OCI-LY3 (cell line): ENCODE data around the gene IRS2.

ENCODE experiments used
- H2AFZ ChIP-seq: fragments of 200-600, 300-600 bp; shearing (Covaris generic); 2 replicates; pipeline ENCODE4 v1.6.0; 2014; ENCODE audit warnings: antibody characterized with exemption, low read depth, low read length
- H3K27ac ChIP-seq: fragments of 200-600, 300-600 bp; sonication (generic); 2 replicates; pipeline ENCODE4 v1.5.1; 2014; ENCODE audit warnings: mild to moderate bottlenecking, low read length, moderate library complexity, mixed read lengths
- H3K27me3 ChIP-seq: fragments of 200-600, 300-600 bp; sonication (generic); 2 replicates; pipeline ENCODE4 v1.6.1; 2014; ENCODE audit warnings: low read depth, low read length, mixed read lengths
- H3K36me3 ChIP-seq: fragments of 200-600, 300-600 bp; sonication (generic); replicated peaks from 2 replicates; pipeline ENCODE3; 2014; ENCODE audit warnings: low read depth, low read length, mixed read lengths
- H3K4me1 ChIP-seq: fragments of 300-600, 200-600 bp; sonication (generic); 2 replicates; pipeline ENCODE4 v1.6.1; 2014; ENCODE audit warnings: low read length, mixed read lengths
- H3K4me2 ChIP-seq: fragments of 200-600, 300-600 bp; sonication (generic); 2 replicates; pipeline ENCODE4 v1.6.1; 2014; ENCODE audit warnings: low read length, mixed read lengths
- H3K4me3 ChIP-seq: fragments of 300-600, 200-600 bp; sonication (generic); 2 replicates; pipeline ENCODE4 v1.5.1; 2014; ENCODE audit warnings: antibody characterized with exemption, mild to moderate bottlenecking, low read length, moderate library complexity
- H3K79me2 ChIP-seq: fragments of 300-600, 200-600 bp; shearing (Covaris generic); 2 replicates; pipeline ENCODE4 v1.6.1; 2014; ENCODE audit warnings: mild to moderate bottlenecking, low read length, mixed read lengths
- H3K9ac ChIP-seq: fragments of 300-600, 200-600 bp; shearing (Covaris generic); 2 replicates; pipeline ENCODE4 v1.6.0; 2014; ENCODE audit warnings: mild to moderate bottlenecking, low read length, moderate library complexity
- H3K9me3 ChIP-seq: fragments of 200-600, 300-600 bp; shearing (Covaris generic); 2 replicates; pipeline ENCODE4 v1.6.1; 2014; ENCODE audit warnings: low read length, mixed read lengths; ENCODE audit not compliant: insufficient read depth
- H4K20me1 ChIP-seq: fragments of 200-600, 300-600 bp; sonication (generic); 2 replicates; pipeline ENCODE4 v1.6.1; 2016; ENCODE audit warnings: low read length, mixed read lengths; ENCODE audit not compliant: insufficient read depth
- EZH2phosphoT487 ChIP-seq: fragments of 200-600 bp; shearing (Covaris generic); IDR thresholded peaks from 2 replicates; pipeline ENCODE4 v1.6.1; 2018; ENCODE audit warnings: antibody characterized with exemption, mixed run types, low read depth
- TF ChIP-seq, protein P1 (sequence below): fragments of 200-600, 300-600 bp; sonication (generic); IDR thresholded peaks from 2 replicates; pipeline ENCODE4 v1.5.1; 2014; ENCODE audit warnings: antibody characterized with exemption, low read length, low read depth

Gene IRS2

DNA sequence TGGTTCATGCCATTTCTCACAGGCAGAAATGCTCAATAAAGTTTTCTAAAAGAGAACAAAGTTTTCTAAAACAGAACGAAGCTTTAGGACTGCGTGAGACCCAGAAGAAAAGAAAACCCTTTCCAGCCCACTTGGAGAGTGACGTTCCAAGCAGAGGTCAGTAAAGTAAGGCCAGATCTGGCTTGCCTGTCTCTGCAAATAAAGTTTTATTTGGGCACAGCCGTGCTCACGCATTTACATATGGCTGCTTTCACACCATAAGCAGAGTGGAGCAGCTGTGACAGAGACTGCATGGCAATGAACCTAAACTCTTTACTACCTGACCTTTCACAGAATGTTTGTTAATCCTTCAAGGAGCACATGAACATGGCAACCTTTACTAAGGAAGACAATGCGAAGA lies 23.6 kb downstream of the IRS2 start:
- Histone ChIP-seq H3K36me3 (no peaks in the 10 kb centered on the region), H3K4me3 (no peak overlapping the region), H3K9me3 (no peaks in the 10 kb centered on the region), H2AFZ (no peak overlapping the region), H3K4me2 (no peak overlapping the region), H3K79me2 (no peaks in the 10 kb centered on the region), H3K27me3 (no peaks in the 10 kb centered on the region), H3K27ac (no peak overlapping the region), H3K9ac (no peak overlapping the region), H4K20me1 (no peaks in the 10 kb centered on the region), H3K4me1 (no peaks in the 10 kb centered on the region)
- TF ChIP-seq, protein P1, sequence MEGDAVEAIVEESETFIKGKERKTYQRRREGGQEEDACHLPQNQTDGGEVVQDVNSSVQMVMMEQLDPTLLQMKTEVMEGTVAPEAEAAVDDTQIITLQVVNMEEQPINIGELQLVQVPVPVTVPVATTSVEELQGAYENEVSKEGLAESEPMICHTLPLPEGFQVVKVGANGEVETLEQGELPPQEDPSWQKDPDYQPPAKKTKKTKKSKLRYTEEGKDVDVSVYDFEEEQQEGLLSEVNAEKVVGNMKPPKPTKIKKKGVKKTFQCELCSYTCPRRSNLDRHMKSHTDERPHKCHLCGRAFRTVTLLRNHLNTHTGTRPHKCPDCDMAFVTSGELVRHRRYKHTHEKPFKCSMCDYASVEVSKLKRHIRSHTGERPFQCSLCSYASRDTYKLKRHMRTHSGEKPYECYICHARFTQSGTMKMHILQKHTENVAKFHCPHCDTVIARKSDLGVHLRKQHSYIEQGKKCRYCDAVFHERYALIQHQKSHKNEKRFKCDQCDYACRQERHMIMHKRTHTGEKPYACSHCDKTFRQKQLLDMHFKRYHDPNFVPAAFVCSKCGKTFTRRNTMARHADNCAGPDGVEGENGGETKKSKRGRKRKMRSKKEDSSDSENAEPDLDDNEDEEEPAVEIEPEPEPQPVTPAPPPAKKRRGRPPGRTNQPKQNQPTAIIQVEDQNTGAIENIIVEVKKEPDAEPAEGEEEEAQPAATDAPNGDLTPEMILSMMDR, result no peak
- no peak for TF ChIP-seq EZH2phosphoT487

DNA sequence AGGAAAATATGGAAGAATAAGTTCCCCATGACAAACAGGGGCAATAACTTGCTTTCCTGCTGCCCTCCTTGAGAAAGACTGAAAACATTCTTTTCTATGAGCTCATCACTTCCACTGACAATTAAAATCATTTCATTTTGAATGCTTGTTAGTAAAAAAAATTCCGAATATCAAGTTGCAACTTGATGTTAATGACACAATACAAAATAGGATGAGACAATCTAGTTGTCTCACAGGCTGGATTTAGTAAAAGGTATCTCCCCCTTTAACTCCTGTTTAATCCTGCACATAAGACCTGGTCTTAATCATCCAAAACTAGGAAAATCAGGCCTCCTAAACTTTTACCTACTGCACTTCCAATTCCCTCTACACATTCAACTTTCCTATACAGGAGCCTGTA lies 24.7 kb downstream of the IRS2 start:
- Histone ChIP-seq H3K4me2 (no peak overlapping the region), H3K9me3 (no peaks in the 10 kb centered on the region), H3K9ac (no peak overlapping the region), H3K36me3 (no peaks in the 10 kb centered on the region), H3K27me3 (no peaks in the 10 kb centered on the region), H3K27ac (no peak overlapping the region), H3K4me1 (no peaks in the 10 kb centered on the region), H2AFZ (no peak overlapping the region), H3K79me2 (no peaks in the 10 kb centered on the region), H3K4me3 (no peak overlapping the region), H4K20me1 (no peaks in the 10 kb centered on the region)
- TF ChIP-seq EZH2phosphoT487, result no peak
- TF ChIP-seq, protein P1, result no peak

DNA sequence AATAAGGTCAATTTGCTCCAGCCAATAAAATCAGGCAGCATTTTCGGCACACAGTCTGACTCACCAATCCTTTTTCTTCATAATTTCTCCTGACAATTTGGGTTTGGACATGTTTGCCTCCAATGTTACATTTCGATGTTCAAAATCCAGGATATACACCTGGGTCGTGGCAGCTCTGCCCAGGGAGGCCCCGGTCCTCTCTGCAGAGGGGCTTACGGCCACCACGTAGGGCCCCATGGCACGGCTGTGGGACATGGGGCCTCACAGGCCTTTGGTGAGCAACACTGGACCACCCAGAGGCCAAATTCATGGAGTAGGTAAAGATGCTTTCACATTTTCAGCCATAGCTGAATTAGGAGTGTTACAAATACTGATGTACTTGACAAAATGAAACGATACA lies 25.4 kb downstream of the IRS2 start:
- no peak overlapping the region for H3K27ac ChIP-seq
- no peaks in the 10 kb centered on the region for H3K36me3 ChIP-seq
- H3K9ac ChIP-seq, result no peak overlapping the region
- no peaks in the 10 kb centered on the region for H4K20me1 ChIP-seq
- no peak for TF ChIP-seq EZH2phosphoT487
- TF ChIP-seq, protein P1, result no peak
- no peaks in the 10 kb centered on the region for H3K79me2 ChIP-seq
- no peak overlapping the region for H2AFZ ChIP-seq
- H3K27me3 ChIP-seq, result no peaks in the 10 kb centered on the region
- H3K4me1 ChIP-seq, result no peaks in the 10 kb centered on the region
- H3K9me3 ChIP-seq, result no peaks in the 10 kb centered on the region
- H3K4me3 ChIP-seq, result no peak overlapping the region
- H3K4me2 ChIP-seq, result no peak overlapping the region

DNA sequence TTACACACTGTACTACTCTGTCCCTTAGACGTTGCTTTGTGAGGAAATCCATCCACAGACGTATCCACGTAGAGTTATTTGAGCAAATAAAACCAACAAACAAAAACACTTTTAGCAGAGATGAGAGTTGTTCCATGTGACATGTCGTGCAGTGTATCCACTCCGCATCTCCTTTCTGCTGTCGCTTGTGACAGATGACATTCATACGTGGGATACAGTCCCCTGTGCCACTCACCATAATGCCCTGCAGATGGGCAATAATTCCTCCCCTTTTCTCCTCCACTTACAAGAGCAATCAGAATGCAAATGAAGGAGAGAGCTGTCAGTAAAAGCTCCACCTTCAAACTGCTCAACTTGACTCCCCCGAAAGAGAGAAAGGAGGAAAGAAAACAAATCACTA lies 26.0 kb downstream of the IRS2 start:
- Histone ChIP-seq H4K20me1 (no peaks in the 10 kb centered on the region), H3K79me2 (no peaks in the 10 kb centered on the region)

More for the DNA sequence above, 26.0 kb downstream of the IRS2 start:
- no peak for TF ChIP-seq EZH2phosphoT487
- TF ChIP-seq, protein P1, result no peak
- Histone ChIP-seq H2AFZ (no peak overlapping the region), H3K4me2 (no peak overlapping the region), H3K27me3 (no peaks in the 10 kb centered on the region), H3K36me3 (no peaks in the 10 kb centered on the region), H3K9me3 (no peaks in the 10 kb centered on the region), H3K9ac (no peak overlapping the region), H3K4me1 (no peaks in the 10 kb centered on the region), H3K27ac (no peak overlapping the region), H3K4me3 (no peak overlapping the region)
